Right lung (tissue), 5 donors: ENCODE measurements around the gene PAX6. TPM values are rescaled to one million over a fixed set of nuclear protein-coding genes. Genes with fewer than 3 reads are reported as not detected.

Experiments
- DNase-seq, 2 donors: peaks; one replicate each; pipeline ENCODE4 v3.0.0-alpha.2; 2013
- polyA plus RNA-seq, 5 donors: library from polyadenylated mRNA; unstranded; fragments of 120-200 nt; gene quantifications; one replicate each; pipeline versions ENCODE4 v1.2.1 to v1.2.3, GENCODE V29; 2013; ENCODE audit warnings: inconsistent platforms in 1 of 5, low replicate concordance in 1 of 5; ENCODE audit not compliant: insufficient read length in 5 of 5, insufficient read depth in 1 of 5

The PAX6 gene
- polyA plus RNA-seq, 5 donors: 0.13 to 0.22 (median 0.16) TPM; not detected in 1

DNA sequence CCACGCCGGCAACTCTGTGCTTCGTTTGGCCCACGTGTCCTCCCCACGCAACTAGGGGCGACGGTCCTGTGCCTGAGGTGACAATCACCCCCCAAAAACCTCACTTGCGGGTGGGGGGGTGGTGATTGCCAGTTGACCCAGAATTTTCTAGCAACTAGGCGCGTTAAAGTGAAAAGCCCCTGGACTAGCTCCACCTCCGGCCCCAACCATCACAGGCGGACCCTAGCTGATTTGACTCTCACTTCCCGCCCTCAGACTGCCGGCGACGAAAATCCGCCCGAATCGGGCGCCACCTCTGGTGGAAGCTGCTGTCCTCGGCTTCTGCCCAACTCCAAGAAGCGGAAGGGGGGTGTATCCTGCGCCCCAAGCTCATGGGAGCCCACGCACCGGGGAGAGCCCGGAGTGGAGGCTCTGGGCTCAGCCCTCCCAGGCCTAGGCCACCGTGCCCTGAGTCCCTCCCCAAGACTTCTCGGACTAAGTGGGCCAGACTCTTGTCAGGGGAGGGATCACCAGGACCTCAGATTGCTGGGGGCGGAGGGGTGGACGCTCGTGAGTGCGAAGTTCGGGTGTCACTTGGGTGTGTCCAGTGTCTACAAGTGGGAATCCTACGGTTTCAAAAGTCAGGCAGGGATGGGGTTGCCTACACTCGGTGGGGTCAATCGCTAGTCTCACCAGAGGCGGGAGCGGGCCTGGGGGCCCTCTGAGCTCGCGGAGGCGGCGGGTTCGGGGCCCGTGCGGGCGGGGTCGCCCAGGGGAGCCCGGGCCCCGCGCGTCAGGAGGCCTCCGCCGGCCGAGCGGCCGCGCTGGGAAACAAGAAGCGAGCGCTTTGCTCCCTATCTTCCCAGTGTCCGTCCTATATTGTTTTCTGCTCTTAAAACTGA is 12.3 kb downstream of the PAX6 start:
- no peak for DNase-seq

DNA sequence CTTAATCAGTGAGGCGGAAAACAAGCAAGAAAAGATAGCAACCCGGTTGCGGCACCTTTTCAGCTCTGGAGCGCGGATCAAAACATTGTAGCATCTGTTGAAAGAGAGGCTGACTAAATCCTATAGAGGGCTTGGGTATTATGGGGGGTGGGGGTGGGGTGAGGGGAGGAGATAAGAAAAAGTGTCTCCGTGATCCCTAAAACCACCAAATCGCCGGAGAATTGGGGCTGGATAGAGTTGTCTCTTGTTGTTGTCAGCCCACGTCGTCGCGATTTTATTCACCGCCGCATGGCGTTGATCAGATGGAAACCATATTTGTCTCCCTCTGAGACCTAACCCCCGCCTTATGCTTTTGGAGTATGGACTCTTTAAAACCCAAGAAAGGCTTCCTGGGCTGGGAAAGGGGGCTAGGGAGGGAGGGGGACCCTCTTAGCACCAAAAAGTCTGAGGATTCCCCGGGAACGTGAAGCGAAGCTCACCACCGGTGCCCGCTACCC is 13.0 kb downstream of the PAX6 start:
- no peak for DNase-seq

DNA sequence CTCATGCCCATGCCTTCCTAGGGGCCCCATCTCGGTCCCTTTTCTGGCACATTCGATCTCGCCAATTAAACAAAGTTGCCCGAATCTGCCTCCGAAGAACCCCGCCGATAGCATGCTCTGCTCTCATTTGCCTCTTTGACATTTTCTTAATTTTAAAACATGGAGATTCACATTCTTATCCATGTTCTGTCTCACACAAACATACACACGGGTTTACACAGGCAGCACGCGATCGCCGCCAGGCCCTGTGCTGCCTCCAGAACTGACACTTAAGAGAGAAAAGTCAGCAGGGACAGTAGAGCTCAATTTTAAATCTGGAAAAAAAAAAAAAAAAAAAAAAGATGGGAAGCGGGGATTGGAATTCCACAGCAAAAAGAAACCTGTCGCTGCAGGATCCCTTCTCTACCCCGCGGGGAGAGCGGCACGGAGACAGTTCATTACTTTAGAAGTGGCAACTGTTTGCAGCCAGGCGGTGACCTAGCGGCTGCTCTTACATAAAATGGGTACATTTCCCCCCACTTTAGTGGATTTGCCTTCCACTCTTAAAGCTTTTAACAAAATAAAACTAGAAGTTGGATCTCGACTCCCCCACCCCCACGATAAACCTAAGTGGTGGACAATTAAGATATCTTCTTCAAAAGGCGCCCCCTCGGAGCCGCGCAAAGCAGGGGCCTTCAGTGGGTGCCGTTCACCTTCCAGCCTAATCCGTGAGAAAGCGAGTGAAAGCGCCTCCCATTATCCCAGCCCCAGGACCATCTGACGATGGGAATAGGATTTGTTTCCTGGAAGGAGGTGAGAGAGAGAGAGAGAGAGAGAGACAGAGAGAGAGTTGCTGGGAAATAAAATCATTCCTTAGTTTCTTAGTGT is 13.7 kb downstream of the PAX6 start:
- no peak for DNase-seq

DNA sequence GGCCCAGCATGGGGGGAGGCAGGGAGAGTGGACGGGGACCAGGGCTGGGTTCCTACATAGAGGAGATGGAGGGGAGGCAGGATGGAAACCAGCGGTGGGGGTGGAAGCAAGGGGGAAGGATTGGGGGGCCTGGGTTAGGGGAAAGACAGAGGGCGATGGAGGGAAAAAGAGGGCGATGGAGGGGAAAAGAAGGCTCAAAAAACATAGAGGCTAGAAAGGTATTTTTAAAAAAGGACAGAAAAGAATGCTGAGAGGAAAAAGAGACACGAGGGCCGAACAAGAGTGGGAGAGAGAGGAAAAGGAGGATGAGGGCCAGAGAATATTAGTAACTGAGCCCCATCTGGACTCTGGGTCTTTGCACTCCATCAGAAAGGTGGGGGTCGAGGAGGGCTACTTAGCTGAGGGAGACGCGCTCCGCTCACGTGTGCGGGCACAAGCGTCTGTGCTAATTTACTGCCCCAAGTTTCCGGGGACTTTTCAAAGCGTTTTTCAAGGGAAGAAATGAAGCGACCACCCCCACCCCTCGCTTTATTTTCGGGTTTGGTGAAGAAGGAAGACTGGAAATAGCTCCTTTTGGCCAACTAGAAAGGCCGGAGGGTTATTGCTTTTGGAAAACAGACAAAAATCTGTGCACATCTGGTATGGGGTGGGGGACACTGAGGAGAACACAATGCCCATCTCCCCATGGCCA is 14.5 kb downstream of the PAX6 start:
- no peak for DNase-seq

DNA sequence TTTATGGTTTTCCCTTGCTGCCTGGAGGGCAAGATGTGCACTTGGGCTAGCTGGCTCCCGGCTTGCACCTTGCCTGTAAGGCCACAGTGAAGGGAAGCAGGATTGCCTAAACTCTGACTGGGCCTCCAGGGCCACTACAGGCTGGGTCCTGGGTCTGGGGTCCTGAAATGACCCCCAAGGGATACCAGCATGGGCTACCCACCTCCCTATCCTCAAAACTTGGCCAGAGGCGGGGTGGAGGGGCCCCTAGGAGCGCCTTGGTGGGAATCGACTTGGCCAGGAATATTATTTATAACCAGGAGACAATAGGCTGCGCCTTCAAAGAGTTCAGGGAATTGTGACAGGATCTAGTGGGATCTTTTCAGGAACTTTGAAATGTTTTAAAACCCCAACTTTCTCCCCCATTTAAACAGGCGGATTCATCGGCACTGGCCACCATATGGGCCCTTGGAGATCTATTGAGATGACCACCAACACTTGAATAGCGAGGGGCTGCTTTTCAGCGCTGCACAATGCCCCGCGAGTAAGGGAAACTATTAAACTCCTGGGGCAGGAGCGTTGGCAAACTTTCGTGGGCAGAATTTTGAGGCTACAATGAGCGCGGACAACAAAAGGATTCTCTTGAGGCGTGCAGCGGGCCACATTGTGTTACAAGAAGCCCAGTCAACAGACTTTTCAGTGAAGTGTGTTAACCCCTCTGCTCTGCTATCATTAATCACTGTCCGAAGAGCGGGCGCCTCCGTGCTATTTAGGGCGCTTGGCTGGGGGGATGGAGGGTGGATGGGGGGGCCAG is 15.2 kb downstream of the PAX6 start:
- no peak for DNase-seq

DNA sequence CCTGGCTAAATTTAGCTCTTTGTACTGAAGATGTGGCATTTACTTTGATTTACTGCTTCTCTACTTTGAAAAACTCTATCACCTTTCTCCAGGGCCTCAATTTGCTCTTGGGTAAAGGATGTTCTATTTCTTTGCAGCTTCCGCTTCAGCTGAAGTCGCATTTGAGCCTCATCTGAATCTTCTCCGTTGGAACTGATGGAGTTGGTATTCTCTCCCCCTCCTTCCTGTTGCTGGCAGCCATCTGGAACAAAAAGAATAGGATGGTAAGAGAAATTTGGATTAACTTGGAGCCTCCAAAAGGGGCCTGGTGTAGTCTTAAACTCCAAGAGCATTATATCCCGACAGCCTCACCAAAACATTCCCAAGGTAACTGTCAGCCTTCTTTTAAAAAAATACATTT is 16.6 kb downstream of the PAX6 start:
- DNase-seq: no peak

DNA sequence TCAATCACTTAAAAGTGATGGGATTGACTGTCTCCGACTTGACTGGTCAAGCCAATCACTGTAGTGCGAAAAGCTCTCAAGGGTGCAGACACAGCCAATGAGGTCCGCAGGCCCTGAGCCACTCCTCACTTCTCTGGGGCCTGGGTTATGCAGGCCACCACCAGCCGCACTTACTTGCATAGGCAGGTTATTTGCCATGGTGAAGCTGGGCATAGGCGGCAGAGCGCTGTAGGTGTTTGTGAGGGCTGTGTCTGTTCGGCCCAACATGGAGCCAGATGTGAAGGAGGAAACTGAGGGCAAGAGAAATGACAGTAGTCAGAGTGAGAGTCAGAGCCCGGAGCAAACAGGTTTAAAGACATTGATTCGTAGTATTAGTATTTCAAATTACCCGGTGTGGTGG is 17.9 kb downstream of the PAX6 start:
- DNase-seq: no peak

DNA sequence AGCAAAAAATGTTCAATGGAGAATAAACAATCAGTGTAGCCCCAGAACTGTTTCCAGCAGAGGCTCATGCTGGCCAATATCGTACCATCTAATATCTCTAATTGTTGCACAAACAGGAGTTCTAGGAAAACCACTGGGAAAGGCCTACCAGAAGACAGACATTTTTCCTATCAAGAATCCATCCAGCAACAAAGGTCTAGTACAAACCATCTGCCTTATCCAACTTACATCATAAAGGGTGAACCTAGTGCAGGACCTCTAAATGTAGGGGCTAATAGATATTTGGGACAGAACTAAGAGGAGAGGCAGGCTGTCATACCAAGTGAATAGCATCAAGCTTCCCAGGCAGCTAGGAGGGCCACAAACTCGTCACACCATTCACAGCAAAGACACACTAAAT is 18.7 kb downstream of the PAX6 start:
- no peak for DNase-seq

DNA sequence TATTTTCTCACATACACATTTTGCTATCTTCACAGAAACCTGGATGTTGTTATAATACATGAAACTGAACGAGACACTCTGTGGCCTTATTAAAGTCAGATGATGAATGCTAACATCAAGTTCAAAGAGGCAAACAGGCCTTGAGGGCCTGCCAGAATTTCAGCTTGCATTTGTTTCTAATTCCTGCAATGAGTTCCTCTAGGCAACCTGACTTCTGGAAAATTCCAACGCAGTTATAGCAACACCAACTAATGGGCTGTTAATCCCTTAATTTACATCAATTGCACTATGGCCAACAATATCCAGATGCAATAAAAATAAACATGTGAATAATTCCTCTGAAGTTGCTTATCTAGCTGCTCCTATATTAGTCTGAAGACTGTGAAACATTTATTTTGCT is 19.1 kb downstream of the PAX6 start:
- no peak for DNase-seq

DNA sequence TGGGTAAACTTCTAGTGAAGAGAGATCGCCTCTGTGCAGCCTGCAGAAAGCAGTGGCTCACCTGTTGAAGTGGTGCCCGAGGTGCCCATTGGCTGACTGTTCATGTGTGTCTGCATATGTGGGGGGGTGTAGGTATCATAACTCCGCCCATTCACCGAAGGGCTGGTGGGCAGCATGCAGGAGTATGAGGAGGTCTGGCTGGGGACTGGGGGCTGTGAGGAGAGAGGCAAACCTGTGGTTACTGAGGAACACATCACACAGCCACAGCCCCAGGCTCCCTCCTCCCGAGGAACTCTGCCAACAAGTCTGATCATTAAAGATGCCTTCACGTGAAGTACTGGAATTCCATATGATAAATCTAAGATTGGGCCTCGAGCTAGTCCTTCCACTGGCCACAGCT is 20.5 kb downstream of the PAX6 start:
- no peak for DNase-seq

DNA sequence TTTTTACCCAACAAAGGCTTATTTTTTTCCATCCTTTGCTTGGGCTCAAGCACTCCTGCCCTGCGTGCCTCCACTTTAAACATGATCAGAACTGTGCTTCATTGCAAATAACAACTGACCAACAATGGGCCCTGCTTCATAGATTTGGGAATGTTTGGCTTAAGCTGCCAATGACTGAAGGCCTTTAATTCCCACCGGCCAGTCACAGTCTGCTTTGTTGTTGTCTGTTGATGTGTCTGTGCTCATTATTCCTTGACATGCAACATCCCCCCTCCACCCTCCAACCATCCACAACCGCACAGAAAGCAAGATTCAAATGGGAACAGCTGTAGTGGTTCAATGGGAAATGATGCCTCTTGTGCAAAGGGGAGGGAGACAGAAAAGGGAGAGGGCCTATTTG is 23.0 kb downstream of the PAX6 start:
- DNase-seq: no peak

DNA sequence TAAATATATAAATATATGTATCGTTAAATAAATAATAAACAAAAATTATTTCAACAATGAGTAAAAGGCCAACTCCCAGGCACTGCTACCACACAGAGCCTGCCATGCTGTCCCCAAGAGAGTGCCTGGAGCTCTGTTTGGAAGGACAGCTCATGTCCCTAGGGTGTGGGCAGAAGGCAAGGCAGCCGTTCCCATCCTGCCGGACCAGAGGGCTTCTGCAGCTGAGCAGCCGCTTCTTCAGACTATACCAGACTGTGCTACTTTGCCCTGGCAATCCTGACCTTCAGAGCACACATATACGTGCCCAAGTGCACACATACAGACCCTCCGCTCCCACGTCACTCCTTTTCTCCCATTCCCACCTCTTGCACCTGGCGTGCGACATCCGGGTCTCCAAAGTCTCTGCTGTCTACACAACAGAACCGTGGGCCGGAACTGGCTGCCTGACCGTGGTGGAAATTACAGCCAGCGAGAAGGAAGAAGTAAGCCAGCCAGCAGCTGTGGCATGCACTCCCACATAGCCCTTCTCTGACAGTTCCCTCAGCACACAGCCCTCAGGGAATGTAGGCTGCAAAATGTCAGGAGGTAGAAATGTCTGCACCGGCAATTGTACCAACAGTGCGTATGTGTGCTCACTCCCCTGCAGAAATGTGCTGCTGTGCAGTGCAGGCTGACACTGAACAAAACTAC is 24.0 kb downstream of the PAX6 start:
- DNase-seq: no peak

DNA sequence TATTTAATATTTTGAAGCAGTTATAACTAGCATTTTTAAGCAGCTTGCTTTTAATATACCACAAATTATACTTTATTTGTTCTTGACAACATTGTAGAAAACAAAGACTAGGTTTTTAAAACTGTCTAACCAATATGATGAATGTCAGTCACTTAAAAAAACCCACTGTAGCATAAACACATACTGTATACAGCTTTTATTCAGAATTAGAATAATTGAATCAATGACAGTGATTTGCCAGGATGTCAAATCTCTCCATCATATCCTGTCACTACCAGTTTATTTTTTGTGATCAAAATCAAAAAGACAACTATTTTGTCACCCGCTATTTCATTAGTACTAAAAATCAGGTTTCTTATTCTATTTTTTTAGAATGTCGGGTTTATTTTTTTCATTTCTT is 26.5 kb downstream of the PAX6 start:
- no peak for DNase-seq

DNA sequence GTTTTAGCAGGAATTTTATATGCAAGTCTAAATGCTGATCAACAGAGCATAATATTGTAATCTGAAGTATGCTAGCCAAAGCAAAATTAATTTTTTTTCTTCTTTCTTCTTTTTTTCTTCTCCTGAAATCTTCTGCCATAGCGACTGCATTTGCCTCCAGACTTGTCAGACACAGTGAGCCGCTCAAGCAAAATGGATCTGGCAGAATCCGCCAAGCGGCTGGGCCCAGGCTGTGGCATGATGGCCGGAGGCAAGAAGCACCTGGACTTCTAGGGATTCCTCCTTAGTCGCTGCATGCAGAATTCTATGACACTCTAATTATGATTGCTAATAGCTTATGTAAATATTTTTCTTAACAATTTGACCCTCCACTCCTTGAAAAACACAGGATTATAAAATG is 27.9 kb downstream of the PAX6 start:
- no peak for DNase-seq

DNA sequence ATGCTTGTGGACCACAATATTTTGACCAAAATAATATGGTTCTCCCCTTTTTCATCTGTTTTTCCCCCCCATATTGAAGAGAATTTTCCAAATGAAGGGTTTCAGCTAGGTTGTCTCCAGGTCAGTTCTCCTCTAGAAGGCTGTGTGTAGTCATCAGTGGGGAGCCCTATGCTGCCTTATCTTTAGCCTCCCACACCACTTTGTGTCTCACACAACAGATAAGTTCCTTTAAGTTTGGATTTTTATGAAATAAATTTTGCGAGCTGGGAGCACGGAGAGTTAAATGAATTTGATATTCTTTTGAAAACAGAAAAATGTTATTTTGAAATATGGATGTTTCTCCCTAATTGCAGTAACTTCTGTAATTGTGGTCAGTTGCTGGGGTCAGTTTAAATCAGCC is 28.9 kb downstream of the PAX6 start:
- no peak for DNase-seq

DNA sequence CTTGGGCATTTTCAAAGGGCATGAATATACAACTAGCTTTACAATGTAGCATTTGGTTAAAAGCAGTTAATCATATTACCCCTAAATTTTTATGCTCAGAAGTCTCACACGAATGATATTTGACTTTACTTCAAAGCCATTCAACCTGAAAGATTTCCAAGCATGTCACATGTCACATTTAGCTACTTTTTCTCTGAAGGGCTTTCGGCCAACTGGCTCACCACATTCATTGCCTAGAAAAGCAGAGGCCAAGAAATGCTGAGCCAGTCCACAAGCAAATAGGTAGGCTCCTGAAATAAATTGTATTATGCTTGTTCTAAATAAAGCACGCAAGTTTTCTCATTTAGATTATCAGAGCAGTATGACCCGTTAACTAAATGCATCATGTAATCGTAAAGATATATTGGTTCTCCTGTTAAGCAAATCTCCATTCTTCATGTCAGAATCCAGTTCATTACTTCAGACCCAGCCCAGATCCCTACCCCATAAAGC is 30.6 kb downstream of the PAX6 start:
- no peak for DNase-seq

DNA sequence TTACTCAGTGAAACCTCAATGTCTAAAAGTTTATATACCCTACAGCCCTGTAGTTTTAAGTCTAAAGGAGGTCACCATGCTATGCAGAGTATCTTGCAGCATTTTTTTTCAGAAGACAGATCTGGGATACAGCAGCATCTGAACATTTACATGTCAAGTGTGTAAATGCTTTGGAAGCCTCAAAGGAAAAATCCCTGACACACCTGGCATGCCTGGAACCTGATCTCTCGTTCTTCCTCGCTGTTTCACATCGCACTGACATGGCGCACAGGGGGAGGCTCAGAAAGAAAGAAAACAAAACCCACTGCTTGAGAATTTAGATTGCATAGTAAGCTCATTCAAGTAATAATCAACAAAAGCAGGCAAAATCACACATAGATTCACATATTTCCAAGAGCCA is 31.0 kb downstream of the PAX6 start:
- DNase-seq: no peak

DNA sequence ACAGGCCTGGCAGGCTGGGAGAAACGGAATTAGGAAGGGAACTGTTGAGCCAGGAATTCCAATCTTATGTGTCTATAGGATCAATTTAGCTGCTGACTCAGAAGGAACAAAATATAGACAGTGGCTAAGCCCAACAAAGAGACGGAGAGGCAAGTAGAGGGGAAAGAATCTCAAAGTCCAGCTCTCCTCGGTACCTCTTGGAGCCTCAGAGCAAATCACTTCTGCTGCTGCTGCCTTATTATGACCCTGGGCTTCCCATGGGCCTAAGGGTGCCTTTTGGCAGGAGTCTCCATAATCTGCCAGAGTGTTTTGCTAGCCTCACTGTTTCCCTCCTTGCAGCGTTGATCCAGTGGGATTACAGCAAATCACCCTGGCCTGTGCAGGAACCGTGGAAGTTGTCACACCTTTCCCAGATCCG is 31.7 kb downstream of the PAX6 start:
- DNase-seq: no peak

DNA sequence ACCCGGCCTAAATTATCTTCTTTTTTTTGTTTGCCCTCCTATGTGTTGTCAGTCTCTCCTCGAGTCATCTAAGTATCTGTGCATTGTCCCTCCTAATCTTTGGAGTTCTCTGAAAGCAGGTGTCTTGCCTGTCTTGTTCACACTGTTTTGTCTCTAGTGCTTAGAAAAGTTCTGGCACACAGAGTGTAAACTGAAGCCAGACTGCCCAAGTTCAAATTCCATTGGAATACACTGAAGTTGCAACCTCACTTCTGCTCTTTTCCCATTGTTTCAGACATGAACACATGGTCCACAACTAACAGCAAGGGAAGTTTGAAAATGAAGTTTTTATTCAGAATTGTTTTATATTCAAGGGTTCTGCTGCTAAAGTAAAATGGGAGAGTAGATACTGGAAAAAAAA is 38.7 kb downstream of the PAX6 start:
- no peak for DNase-seq

DNA sequence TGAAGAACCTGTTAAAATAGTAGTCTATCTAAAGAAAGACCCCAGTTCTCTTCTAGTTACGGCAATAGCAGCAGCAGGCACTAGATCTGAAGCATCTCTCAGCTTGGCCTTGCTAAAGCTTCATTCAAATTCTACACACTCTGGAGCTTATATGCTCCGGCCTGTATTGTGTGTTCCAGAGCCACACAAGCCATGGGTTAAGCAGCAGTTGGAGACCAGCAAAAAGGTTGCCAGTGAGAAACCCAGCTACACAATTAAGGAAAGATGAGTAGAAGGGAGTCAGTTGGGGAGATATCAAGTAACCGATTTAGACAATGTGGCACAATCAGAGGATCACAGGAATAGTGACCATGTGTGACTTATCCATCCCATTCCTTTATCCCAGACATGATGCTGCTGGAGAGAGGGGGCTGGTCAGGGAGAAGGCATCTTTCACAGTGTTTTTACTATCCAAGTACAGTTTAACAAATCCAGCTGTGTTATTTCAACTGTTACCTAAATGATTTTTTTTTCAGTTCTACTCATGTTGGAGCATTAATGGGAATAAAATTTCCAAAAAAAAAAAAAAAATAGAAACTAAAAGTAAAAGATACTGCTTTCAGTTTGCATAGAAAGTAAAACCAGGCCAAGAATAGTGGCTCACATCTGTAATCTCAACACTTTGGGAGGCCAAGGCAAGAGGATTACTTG is 41.0 kb downstream of the PAX6 start:
- DNase-seq: peak; percentile 13 to 17
